Stimulated activated CD4-positive, alpha-beta T cell treated with anti-CD3 and anti-CD28 coated beads, Interleukin-1b, Interleukin-23, amount 100 ng/mL, for 24 hours (primary cell): ENCODE data around the gene PAMR1.
A peak's percentile ranks its signal among the peaks of the same experiment; 100 is the strongest.
"Not testable (repeated sequence)": the region's sequence is repeated elsewhere in the genome, so short reads cannot be mapped to it uniquely, and the experiment has no call there.

Experiments
- DNase-seq, 4 experiments: peaks; one replicate each; pipeline ENCODE4 v3.0.0-alpha.2; 2020; ENCODE audit warnings: low read depth in 4 of 4, low spot score in 1 of 4

PAMR1 gene, protein sequence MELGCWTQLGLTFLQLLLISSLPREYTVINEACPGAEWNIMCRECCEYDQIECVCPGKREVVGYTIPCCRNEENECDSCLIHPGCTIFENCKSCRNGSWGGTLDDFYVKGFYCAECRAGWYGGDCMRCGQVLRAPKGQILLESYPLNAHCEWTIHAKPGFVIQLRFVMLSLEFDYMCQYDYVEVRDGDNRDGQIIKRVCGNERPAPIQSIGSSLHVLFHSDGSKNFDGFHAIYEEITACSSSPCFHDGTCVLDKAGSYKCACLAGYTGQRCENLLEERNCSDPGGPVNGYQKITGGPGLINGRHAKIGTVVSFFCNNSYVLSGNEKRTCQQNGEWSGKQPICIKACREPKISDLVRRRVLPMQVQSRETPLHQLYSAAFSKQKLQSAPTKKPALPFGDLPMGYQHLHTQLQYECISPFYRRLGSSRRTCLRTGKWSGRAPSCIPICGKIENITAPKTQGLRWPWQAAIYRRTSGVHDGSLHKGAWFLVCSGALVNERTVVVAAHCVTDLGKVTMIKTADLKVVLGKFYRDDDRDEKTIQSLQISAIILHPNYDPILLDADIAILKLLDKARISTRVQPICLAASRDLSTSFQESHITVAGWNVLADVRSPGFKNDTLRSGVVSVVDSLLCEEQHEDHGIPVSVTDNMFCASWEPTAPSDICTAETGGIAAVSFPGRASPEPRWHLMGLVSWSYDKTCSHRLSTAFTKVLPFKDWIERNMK

GRCh38 chr11:35525501-35526175 lies at the start of gene PAMR1:
Gene PAMR1, minus strand, starts transcription at chr11:35525616. Its CDS starts 31 bp downstream, at chr11:35525585.
- DNase-seq = peak in 1 of 4 experiments; percentile 2

- DNase-seq = no peak
Observed at GRCh38 chr11:35571696-35572095, 46.3 kb upstream of the PAMR1 start.

DNA sequence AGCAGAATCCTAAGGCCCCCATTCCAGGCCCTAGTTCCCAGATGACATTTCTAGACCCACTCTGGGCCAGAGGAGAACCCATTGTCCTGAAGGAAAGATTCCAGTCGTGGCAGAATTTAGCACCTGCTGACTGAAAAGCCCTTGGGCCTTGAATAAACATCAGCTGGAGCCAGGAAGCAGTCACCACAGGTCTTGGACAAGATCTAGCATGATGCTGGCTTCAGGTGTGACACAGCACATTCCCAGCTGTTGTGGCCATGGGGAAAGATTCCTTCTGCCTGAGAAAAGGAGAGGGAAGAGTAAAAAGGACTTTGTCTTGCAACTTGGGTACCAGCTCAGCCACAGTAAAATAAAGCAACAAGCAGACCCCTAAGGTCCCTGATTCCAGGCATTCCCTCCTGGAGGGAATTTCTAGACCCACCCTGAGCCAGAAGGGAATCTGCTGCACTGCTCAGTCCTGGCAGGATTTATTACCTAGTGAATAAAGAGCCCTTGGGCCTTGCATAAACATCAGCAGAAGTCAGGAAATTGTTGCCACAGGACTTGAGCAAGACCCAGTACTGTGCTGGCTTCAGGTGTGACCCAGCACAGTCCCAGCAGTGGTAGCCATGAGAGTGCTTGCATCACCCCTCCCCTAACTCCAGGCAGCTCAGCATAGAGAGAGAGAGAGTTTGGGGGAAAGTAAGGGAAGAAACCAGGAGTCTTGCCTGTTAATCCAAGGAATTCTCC lies 42.5 kb upstream of the PAMR1 start:
- no peak for DNase-seq

GRCh38 chr11:35566885-35567284 lies 41.5 kb upstream of the PAMR1 start:
- DNase-seq = no peak

GRCh38 chr11:35566181-35566580 lies 40.8 kb upstream of the PAMR1 start:
- DNase-seq = no peak

DNA sequence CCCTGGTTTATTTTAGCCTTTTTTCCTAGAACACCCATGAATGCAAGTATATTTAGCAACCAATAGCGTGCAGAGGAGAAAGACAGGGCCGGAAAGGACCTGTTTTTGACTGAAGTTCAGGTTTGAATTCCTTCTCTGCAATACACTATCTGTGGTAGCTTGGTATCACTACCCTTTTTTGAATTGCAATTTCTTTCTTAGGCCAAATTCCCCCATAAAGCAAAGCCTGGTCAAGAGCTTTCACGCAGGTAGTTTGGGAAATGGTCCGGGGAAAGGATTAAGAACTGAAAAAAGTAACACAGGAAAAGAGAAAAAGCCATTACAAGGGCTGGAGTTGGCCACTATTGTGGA lies 38.8 kb upstream of the PAMR1 start:
- DNase-seq = no peak

GRCh38 chr11:35563484-35564244 lies 38.2 kb upstream of the PAMR1 start:
- DNase-seq = no peak

DNA sequence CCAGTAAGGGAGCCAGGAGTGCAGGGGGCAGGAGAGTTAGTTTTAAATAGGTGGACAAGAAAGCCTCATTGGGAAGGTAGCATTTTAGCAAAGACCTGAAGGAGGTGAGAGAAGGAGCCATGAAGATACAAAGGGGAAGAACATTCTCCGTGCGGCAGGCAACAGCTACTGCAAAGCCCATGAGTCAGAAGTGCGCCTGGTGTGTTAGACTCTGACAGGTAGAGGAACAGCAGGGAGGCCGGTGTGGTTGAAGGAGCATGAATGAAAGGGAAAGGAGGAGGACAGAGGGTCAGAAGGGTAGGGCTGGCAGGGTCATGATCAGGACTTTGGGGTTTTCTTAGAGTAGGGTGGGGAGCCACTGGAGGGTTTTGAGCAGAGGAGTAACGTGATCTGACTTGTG lies 34.5 kb upstream of the PAMR1 start:
- DNase-seq = no peak

GRCh38 chr11:35558513-35558912 lies 33.1 kb upstream of the PAMR1 start:
- DNase-seq = no peak

DNA sequence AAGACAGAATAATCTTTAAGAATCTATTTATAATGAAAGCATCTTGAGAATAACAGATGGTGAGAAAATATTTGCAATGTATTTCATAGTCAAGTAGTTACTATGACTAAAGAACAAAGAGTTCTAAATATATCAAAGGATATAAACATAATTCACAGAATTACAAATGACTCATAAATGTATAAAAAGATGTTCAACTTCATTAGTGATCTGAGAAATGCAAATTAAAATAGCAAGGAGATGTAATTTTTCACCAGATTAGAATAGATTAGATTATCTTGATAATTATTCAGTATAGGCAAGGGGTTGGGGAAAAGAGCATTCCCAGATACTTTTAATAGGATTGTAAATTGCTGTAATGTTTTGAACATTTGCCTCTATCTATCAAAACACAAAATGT lies 30.1 kb upstream of the PAMR1 start:
- no peak for DNase-seq

GRCh38 chr11:35554491-35555437 lies 29.3 kb upstream of the PAMR1 start:
- no peak for DNase-seq

DNA sequence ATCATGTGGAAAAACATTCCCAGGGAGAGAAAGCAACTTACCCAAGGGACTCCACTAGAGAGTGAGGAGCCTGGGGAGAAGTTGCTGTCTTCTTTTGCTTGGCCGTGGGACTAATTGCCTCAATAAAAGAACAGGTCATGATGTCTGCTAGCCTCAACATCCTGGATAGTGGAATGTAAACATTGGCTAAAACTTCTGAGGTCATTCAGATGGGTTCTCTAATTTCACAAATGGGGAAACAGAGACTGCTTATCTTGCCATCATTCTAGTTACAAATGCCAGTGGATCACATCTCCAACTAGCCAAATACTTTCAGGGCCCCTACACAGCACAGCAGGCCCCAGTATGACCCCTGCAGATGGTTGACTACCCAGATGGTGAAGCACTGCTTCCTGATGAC lies 28.4 kb upstream of the PAMR1 start:
- DNase-seq = no peak

- DNase-seq = no peak
Observed at GRCh38 chr11:35553021-35553420, 27.6 kb upstream of the PAMR1 start.

DNA sequence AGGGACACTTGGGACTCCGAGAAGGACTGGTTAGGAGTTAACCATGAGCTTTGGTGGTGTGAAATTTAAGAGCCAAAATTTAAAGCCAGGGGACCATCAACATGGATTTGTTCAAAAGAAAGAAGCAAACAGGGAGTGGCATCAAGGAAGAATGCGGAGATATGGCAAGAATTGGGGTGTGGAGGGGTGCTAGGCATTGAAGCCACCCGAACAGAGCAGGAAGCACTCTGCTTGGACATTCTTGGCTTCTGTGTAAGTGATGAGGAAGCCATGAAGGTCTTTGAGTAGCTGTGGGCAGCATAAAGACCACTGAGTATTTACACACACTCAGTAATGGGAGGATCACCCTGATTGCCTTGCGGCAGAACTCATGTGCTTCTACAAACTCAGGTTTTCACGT lies 27.2 kb upstream of the PAMR1 start:
- DNase-seq = no peak

DNA sequence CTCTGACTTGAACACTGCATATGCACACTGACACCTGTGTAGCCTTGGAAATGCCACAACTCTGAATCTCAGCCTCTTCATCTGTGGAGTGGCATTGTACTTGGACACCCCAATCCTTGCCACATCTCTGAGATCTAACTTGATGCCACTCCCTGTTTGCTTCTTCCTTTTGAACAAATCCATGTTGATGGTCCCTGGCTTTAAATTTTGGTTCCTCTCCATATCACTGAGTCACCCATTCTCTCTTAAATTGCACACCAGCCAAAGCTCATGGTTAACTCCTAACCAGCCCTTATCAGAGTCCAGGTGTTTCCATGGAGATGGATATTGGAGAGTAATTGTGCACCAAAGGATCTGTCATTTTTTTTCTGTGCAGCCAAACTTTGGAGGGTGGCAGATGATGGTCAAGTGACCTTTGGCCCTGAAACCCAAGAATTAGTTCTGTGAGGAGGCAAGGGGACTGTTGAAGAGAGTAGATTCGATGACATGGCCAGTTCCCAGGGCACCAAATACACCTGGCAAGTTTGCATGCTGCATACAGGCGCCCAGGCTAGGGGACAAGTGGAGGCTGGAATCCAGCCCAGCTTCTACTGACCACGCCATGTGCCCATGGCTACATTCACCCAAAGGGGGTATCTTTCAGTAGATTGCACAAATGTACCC lies 25.1 kb upstream of the PAMR1 start:
- DNase-seq = no peak

DNA sequence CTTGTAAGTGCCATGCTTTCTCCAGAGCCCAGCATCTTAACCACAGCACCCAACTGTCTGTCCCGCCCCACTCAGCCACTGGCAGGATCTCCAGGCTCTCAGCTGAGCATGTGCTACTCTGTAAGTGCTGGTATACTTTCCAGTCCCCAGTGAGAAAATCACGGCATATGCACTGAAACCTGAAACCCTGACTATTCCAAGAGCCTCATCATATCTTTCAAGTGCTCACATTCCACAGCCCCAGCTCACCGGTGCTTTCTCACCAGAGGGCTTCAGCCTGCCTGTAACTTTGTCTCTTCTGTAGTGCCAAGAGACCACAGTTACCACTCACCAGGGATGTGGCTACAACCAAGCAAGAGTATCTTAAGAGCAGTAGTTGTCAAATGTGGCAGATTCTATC lies 24.4 kb upstream of the PAMR1 start:
- no peak for DNase-seq

DNA sequence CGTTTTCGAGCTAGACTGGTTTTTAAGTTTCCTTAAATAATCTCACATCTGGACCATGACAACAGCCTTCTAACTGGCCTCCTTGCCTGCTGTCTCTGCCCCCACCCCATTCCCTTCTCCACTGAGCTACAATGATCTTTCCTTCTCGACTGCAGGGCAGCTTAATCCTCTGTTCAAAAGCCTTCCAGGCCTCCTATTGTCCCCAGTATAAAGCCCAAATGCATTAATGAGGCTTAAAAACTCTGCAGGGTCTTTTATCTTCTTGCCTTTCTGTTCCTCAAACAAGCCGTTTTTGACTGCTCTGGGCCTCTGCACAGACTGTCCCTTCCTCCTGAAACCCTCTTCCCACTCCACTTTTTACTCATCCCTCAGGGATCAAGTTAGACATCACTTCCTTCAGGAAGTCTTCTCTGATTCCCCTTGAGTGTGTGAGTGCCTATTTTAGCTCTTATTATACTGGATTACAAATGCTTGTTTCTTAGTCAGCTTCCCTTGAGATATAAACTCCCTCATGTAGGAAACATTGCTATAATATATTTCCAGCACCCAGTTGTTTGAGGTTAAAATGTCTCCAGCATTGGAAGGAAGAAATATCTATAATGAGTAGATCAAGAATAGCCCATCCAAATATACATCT lies 23.6 kb upstream of the PAMR1 start:
- no peak for DNase-seq

GRCh38 chr11:35547995-35548394 lies 22.6 kb upstream of the PAMR1 start:
- not testable (repeated sequence) for DNase-seq

DNA sequence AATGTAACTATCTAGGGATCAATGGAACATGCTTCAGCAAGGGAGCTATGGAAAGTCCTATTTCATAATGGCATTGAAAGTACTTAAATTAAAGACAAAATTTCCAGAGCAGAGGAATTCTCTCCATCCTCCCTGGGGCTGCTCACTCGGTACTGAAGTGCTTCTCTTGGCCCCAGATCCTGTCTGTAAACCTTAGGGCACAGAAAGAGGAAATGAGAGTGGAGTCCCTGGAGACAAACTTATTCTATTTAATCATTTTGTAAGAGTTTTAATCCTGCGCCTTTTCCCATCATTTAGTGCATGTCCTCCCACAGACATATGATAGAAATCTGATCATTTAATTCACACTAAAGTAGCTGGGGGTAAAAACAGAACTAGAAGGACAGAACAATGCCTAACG lies 20.9 kb upstream of the PAMR1 start:
- DNase-seq = no peak
